ENCODE data around the gene MAPKAPK3. TPM values are rescaled to one million over a fixed set of nuclear protein-coding genes. Genes with fewer than 3 reads are reported as not detected.
A peak's percentile ranks its signal among the peaks of the same experiment; 100 is the strongest.

MAPKAPK3 gene
- total RNA-seq, 1 experiment from 2014 or later = 53.9 TPM

GRCh38 chr3:50610992-50611463 lies 5.9 kb upstream of the MAPKAPK3 start:
- Mint-ChIP-seq H3K9me3 (ENCODE audit: unreplicated experiment) (no peaks in the 10 kb centered on the region), H3K4me1 (ENCODE audit: insufficient read depth, unreplicated experiment) (peaks cover 34% of the 10 kb centered on the region), H3K4me3 (ENCODE audit: unreplicated experiment) (peak overlapping the region; percentile 93), H3K27me3 (ENCODE audit: insufficient read depth, unreplicated experiment) (no peaks in the 10 kb centered on the region), H3K27ac (ENCODE audit: low read depth, unreplicated experiment) (peak overlapping the region; percentile 42), H3K36me3 (ENCODE audit: insufficient read depth, unreplicated experiment) (peaks cover 5% of the 10 kb centered on the region)
- POLR2A ChIA-PET = interaction anchor here (1.0 to 5.3 kb wide), 3 partner anchors 9 to 41 kb away, joined by 3 to 48 read pairs (median 34); partner anchors contain the start of genes C3orf18 and HEMK1
- CTCF ChIA-PET = interaction anchor here (0.6 to 13.5 kb wide), 6 partner anchors 10 to 177 kb away, joined by 3 to 397 read pairs (median 38); partner anchors contain the start of genes C3orf18 and HEMK1
- intact Hi-C loops (cut with micrococcal nuclease) = loop anchor here (5.0 to 10.0 kb wide), 2 partner anchors 264 to 1064 kb away; partner anchors contain the start of genes TEX264 and ZMYND10
- TSS peak; percentile 31 for BruUV-seq (replicated peaks)
- DNase-seq (ENCODE audit: unreplicated experiment) = no peak
- no peak for TF ChIP-seq CTCF (IDR thresholded peaks at IDR 0.05; ENCODE audit: unreplicated experiment)

- Mint-ChIP-seq H3K4me1 (ENCODE audit: insufficient read depth, unreplicated experiment) (peaks cover 40% of the 10 kb centered on the region), H3K27ac (ENCODE audit: low read depth, unreplicated experiment) (peak within 1 kb of the TSS; percentile 42), H3K36me3 (ENCODE audit: insufficient read depth, unreplicated experiment) (peaks cover 5% of the 10 kb centered on the region), H3K27me3 (ENCODE audit: insufficient read depth, unreplicated experiment) (no peaks in the 10 kb centered on the region), H3K9me3 (ENCODE audit: unreplicated experiment) (no peaks in the 10 kb centered on the region), H3K4me3 (ENCODE audit: unreplicated experiment) (peak within 1 kb of the TSS; percentile 93)
- intact Hi-C loops (cut with micrococcal nuclease) = loop anchor here (5.0 to 10.0 kb wide), 2 partner anchors 264 to 1063 kb away; partner anchors contain the start of genes TEX264 and ZMYND10
- CTCF ChIA-PET = interaction anchor here (0.6 to 13.5 kb wide), 6 partner anchors 24 to 242 kb away, joined by 3 to 397 read pairs (median 37); partner anchors contain the start of genes C3orf18 and HEMK1
- BruUV-seq (replicated peaks) = no TSS peak
- peak; percentile 93 for DNase-seq (ENCODE audit: unreplicated experiment)
- TF ChIP-seq CTCF (IDR thresholded peaks at IDR 0.05; ENCODE audit: unreplicated experiment) = peak; percentile 37
- POLR2A ChIA-PET = interaction anchor here (0.6 to 5.3 kb wide), 11 partner anchors 10 to 778 kb away, joined by 3 to 48 read pairs (median 3); partner anchors contain the start of genes C3orf18, HEMK1 and MANF
Observed at GRCh38 chr3:50611464-50612233, 5.3 kb upstream of the MAPKAPK3 start, which contains the start of gene CISH. Gene CISH, minus strand, starts transcription at chr3:50611774. Its CDS starts 124 bp downstream, at chr3:50611650.

GRCh38 chr3:50612234-50612882 lies 4.6 kb upstream of the MAPKAPK3 start:
- peaks cover 40% of the 10 kb centered on the region for H3K4me1 Mint-ChIP-seq (ENCODE audit: insufficient read depth, unreplicated experiment)
- intact Hi-C loops (cut with micrococcal nuclease) = loop anchor here (5.0 to 10.0 kb wide), 2 partner anchors 265 to 1062 kb away; partner anchors contain the start of genes TEX264 and ZMYND10
- ChIA-PET CTCF (interaction anchor here (0.5 to 13.5 kb wide), 12 partner anchors 9 to 243 kb away, joined by 3 to 397 read pairs (median 12); partner anchors contain the start of genes C3orf18 and HEMK1), POLR2A (interaction anchor here (0.6 to 5.3 kb wide), 9 partner anchors 11 to 777 kb away, joined by 3 to 48 read pairs (median 4); partner anchors contain the start of genes C3orf18, HEMK1 and MANF)
- no peak for TF ChIP-seq CTCF (IDR thresholded peaks at IDR 0.05; ENCODE audit: unreplicated experiment)
- no peak overlapping the region for H3K27ac Mint-ChIP-seq (ENCODE audit: low read depth, unreplicated experiment)
- peaks cover 5% of the 10 kb centered on the region for H3K36me3 Mint-ChIP-seq (ENCODE audit: insufficient read depth, unreplicated experiment)
- no peak for DNase-seq (ENCODE audit: unreplicated experiment)
- no peaks in the 10 kb centered on the region for H3K27me3 Mint-ChIP-seq (ENCODE audit: insufficient read depth, unreplicated experiment)
- H3K4me3 Mint-ChIP-seq (ENCODE audit: unreplicated experiment) = peak overlapping the region; percentile 93
- no peaks in the 10 kb centered on the region for H3K9me3 Mint-ChIP-seq (ENCODE audit: unreplicated experiment)
- no TSS peak for BruUV-seq (replicated peaks)

All from MCF 10A (cell line).